Epithelial cell of esophagus (primary cell): ENCODE measurements around the gene ZNF846.
A peak's percentile ranks its signal among the peaks of the same experiment; 100 is the strongest.

Experiments used
- DNase-seq: peaks from one replicate; pipeline ENCODE4 v3.0.0; 2010; ENCODE audit warnings: low read depth
- H3K4me3 ChIP-seq: 2 replicates; pipeline ENCODE4 v1.5.1; 2011; ENCODE audit warnings: mild to moderate bottlenecking, low read length, control low read depth
- TF ChIP-seq, protein P1 (sequence below): IDR thresholded peaks from 2 replicates; pipeline ENCODE4 v1.5.1; 2011; ENCODE audit warnings: low read depth, mild to moderate bottlenecking, low read length, control low read depth, inconsistent platforms; ENCODE audit not compliant: insufficient read depth; ENCODE audit errors: missing control alignments

The ZNF846 gene

DNA sequence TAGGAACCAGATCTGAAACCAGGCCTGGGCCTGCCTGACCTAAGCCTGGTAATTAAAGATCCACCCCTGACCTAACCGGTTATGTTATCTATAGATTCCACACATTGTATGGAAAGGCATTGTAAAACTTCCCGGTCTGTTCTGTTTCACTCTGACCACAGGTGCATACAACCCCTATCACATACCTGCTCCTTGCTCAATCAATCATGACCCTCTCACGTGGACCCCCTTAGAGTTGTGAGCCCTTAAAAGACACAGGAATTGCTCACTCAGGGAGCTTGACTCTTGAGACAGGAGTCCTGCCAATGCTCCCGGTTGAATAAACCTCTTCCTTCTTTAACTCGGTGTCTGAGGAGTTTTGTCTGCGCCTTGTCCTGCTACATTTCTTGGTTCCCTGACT, 66.4 kb downstream of the ZNF846 start:
- peak; percentile 5 for DNase-seq
- TF ChIP-seq, protein P1, sequence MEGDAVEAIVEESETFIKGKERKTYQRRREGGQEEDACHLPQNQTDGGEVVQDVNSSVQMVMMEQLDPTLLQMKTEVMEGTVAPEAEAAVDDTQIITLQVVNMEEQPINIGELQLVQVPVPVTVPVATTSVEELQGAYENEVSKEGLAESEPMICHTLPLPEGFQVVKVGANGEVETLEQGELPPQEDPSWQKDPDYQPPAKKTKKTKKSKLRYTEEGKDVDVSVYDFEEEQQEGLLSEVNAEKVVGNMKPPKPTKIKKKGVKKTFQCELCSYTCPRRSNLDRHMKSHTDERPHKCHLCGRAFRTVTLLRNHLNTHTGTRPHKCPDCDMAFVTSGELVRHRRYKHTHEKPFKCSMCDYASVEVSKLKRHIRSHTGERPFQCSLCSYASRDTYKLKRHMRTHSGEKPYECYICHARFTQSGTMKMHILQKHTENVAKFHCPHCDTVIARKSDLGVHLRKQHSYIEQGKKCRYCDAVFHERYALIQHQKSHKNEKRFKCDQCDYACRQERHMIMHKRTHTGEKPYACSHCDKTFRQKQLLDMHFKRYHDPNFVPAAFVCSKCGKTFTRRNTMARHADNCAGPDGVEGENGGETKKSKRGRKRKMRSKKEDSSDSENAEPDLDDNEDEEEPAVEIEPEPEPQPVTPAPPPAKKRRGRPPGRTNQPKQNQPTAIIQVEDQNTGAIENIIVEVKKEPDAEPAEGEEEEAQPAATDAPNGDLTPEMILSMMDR, result no peak
- no peak overlapping the region for H3K4me3 ChIP-seq
